MM.1S (cell line): Measurements from ENCODE around the gene UCP3.

Experiments used
- DNase-seq: peaks from one replicate; pipeline ENCODE4 v3.0.0-alpha.2; 2015
- H2AFZ ChIP-seq: fragments of 300-600 bp; sonication (generic); 2 replicates; pipeline ENCODE4 v1.6.0; 2016; ENCODE audit warnings: antibody characterized with exemption, low read length
- H3F3A ChIP-seq: fragments of 300-600 bp; sonication (generic); 2 replicates; pipeline ENCODE4 v1.6.1; 2016; ENCODE audit warnings: mild to moderate bottlenecking, antibody characterized with exemption, low read length, moderate library complexity, mixed read lengths; ENCODE audit not compliant: insufficient read depth
- H3K27ac ChIP-seq: fragments of 300-600 bp; sonication (generic); 2 replicates; pipeline ENCODE4 v1.5.1; 2016; ENCODE audit warnings: mild to moderate bottlenecking, low read length
- H3K27me3 ChIP-seq: fragments of 300-600 bp; sonication (generic); replicated peaks from 2 replicates; pipeline ENCODE4 v1.6.0; 2016; ENCODE audit warnings: low read length; ENCODE audit not compliant: insufficient read depth
- H3K36me3 ChIP-seq: fragments of 300-600 bp; sonication (generic); replicated peaks from 2 replicates; pipeline ENCODE4 v1.6.1; 2016; ENCODE audit warnings: mild to moderate bottlenecking, low read length, mixed read lengths; ENCODE audit not compliant: insufficient read depth
- H3K4me1 ChIP-seq: fragments of 300-600 bp; sonication (generic); 2 replicates; pipeline ENCODE4 v1.6.1; 2016; ENCODE audit warnings: low read length, mixed read lengths
- H3K4me2 ChIP-seq: fragments of 300-600 bp; sonication (generic); 2 replicates; pipeline ENCODE4 v1.6.0; 2016; ENCODE audit warnings: low read depth, low read length
- H3K4me3 ChIP-seq: fragments of 300-600 bp; sonication (generic); 2 replicates; pipeline ENCODE4 v1.5.1; 2016; ENCODE audit warnings: low read length, mixed read lengths
- H3K79me2 ChIP-seq: fragments of 300-600 bp; sonication (generic); 2 replicates; pipeline ENCODE4 v1.6.1; 2016; ENCODE audit warnings: mixed run types, low read length, mixed read lengths
- H3K9ac ChIP-seq: fragments of 300-600 bp; sonication (generic); 2 replicates; pipeline ENCODE4 v1.6.1; 2016; ENCODE audit warnings: low read length, mixed read lengths
- H3K9me2 ChIP-seq: fragments of 300-600 bp; sonication (generic); replicated peaks from 2 replicates; pipeline ENCODE4 v1.6.1; 2016; ENCODE audit warnings: mild to moderate bottlenecking, low read length, mixed read lengths; ENCODE audit not compliant: insufficient read depth
- H3K9me3 ChIP-seq: fragments of 300-600 bp; sonication (generic); replicated peaks from 2 replicates; pipeline ENCODE4 v1.6.1; 2016; ENCODE audit warnings: mild to moderate bottlenecking, low read length, mixed read lengths; ENCODE audit not compliant: insufficient read depth
- H4K20me1 ChIP-seq: fragments of 300-600 bp; sonication (generic); 2 replicates; pipeline ENCODE4 v1.6.1; 2016; ENCODE audit warnings: mild to moderate bottlenecking, low read length, moderate library complexity, mixed read lengths; ENCODE audit not compliant: insufficient read depth
- EZH2 ChIP-seq: fragments of 300-600 bp; sonication (generic); optimal IDR thresholded peaks from 2 replicates; pipeline ENCODE3; 2017; ENCODE audit warnings: low read depth, mild to moderate bottlenecking, antibody characterized with exemption, low read length, mixed read lengths
- EZH2phosphoT487 ChIP-seq: fragments of 300-600 bp; sonication (generic); IDR thresholded peaks from 2 replicates; pipeline ENCODE4 v1.6.1; 2018; ENCODE audit warnings: antibody characterized with exemption, low read length
- TF ChIP-seq, protein P1 (sequence below): fragments of 300-600 bp; sonication (generic); IDR thresholded peaks from 2 replicates; pipeline ENCODE4 v1.5.1; 2016; ENCODE audit warnings: antibody characterized with exemption, low read length, mixed read lengths

UCP3 gene

GRCh38 chr11:73965764-73966121, 43.1 kb downstream of the UCP3 start:
- no peak overlapping the region for H3K9ac ChIP-seq
- no peak overlapping the region for H2AFZ ChIP-seq
- no peaks in the 10 kb centered on the region for H3K27me3 ChIP-seq
- no peaks in the 10 kb centered on the region for H4K20me1 ChIP-seq
- no peaks in the 10 kb centered on the region for H3K79me2 ChIP-seq
- H3K9me3 ChIP-seq: no peaks in the 10 kb centered on the region
- H3K4me2 ChIP-seq: no peak overlapping the region
- TF ChIP-seq EZH2phosphoT487 (no peak), EZH2 (no peak)
- TF ChIP-seq, protein P1, sequence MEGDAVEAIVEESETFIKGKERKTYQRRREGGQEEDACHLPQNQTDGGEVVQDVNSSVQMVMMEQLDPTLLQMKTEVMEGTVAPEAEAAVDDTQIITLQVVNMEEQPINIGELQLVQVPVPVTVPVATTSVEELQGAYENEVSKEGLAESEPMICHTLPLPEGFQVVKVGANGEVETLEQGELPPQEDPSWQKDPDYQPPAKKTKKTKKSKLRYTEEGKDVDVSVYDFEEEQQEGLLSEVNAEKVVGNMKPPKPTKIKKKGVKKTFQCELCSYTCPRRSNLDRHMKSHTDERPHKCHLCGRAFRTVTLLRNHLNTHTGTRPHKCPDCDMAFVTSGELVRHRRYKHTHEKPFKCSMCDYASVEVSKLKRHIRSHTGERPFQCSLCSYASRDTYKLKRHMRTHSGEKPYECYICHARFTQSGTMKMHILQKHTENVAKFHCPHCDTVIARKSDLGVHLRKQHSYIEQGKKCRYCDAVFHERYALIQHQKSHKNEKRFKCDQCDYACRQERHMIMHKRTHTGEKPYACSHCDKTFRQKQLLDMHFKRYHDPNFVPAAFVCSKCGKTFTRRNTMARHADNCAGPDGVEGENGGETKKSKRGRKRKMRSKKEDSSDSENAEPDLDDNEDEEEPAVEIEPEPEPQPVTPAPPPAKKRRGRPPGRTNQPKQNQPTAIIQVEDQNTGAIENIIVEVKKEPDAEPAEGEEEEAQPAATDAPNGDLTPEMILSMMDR: no peak
- H3K36me3 ChIP-seq: no peaks in the 10 kb centered on the region
- 0 out of 2 replicates have a peak, but pooled peaks cover 6% of the 10 kb centered on the region for H3F3A ChIP-seq
- no peaks in the 10 kb centered on the region for H3K9me2 ChIP-seq
- H3K27ac ChIP-seq: no peak overlapping the region
- no peak overlapping the region for H3K4me3 ChIP-seq
- H3K4me1 ChIP-seq: peaks cover 6% of the 10 kb centered on the region; the same call in 1 of the 2 replicates
- DNase-seq: no peak

GRCh38 chr11:73965076-73965763, 43.7 kb downstream of the UCP3 start:
- peak overlapping the region; percentile 36; the same call in 1 of the 2 replicates for H3K4me2 ChIP-seq
- H3K27me3 ChIP-seq: no peaks in the 10 kb centered on the region
- no peak overlapping the region for H3K27ac ChIP-seq
- TF ChIP-seq EZH2 (no peak), EZH2phosphoT487 (no peak)
- TF ChIP-seq, protein P1: no peak
- 0 out of 2 replicates have a peak overlapping the region, but pooled peaks have one; percentile 12 for H2AFZ ChIP-seq
- H3K9me3 ChIP-seq: no peaks in the 10 kb centered on the region
- no peaks in the 10 kb centered on the region for H3K9me2 ChIP-seq
- H3K79me2 ChIP-seq: no peaks in the 10 kb centered on the region
- DNase-seq: no peak
- H4K20me1 ChIP-seq: no peaks in the 10 kb centered on the region
- H3K4me1 ChIP-seq: peaks cover 6% of the 10 kb centered on the region; the same call in 1 of the 2 replicates
- H3F3A ChIP-seq: 0 out of 2 replicates have a peak, but pooled peaks cover 3% of the 10 kb centered on the region
- no peak overlapping the region for H3K9ac ChIP-seq
- H3K36me3 ChIP-seq: no peaks in the 10 kb centered on the region
- H3K4me3 ChIP-seq: no peak overlapping the region

DNA sequence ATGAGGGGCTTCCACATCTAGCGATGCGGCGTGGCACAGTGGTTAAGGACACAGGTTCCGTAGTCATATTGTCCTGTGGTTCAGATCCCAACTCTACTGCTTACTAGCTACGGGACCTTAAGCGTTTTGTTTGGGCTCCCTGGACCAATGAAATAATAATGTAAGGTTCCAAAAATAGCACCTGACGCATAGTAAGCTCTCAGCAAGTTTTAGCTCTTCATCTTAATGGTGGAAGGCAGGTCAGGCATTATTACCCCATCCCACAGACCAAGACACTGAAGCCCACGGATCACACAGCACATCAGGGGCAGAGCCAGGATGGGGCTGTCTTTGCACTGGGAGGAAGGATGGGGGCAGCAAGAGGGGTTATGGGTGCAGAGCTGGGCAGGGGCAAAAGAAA, 45.0 kb downstream of the UCP3 start:
- Histone ChIP-seq H3K4me3 (no peak overlapping the region), H3K4me1 (peaks cover 6% of the 10 kb centered on the region; the same call in 1 of the 2 replicates), H3K4me2 (peak overlapping the region; percentile 36; the same call in 1 of the 2 replicates), H3K79me2 (no peaks in the 10 kb centered on the region), H3K27ac (no peak overlapping the region), H3K9me2 (no peaks in the 10 kb centered on the region), H3K27me3 (no peaks in the 10 kb centered on the region), H4K20me1 (no peaks in the 10 kb centered on the region), H3K36me3 (no peaks in the 10 kb centered on the region), H2AFZ (peak overlapping the region; percentile 70), H3K9ac (no peak overlapping the region; the same call in 1 of the 2 replicates), H3F3A (no peaks in the 10 kb centered on the region), H3K9me3 (no peaks in the 10 kb centered on the region)
- no peak for DNase-seq
- no peak for TF ChIP-seq EZH2phosphoT487
- TF ChIP-seq, protein P1: no peak
- no peak for TF ChIP-seq EZH2
